Hepatocyte (in vitro differentiated cells): ENCODE measurements around the gene SNX10.

Source experiments
- CTCF ChIP-seq: fragments of 200-600 bp; sonication (generic); IDR thresholded peaks from 2 replicates; pipeline ENCODE4 v1.5.1; 2016; ENCODE audit warnings: antibody characterized with exemption, mild to moderate bottlenecking; ENCODE audit not compliant: poor library complexity
- EZH2 ChIP-seq: fragments of 200-600 bp; sonication (generic); IDR thresholded peaks from 2 replicates; pipeline ENCODE4 v1.6.1; 2016; ENCODE audit warnings: antibody characterized with exemption, mild to moderate bottlenecking, borderline replicate concordance

- TF ChIP-seq CTCF (no peak), EZH2 (no peak)
These were observed 90.1 kb downstream of the SNX10 start for GRCh38 chr7:26381476-26382353.
